K562 (cell line): ENCODE measurements around the gene ANGPTL1. TPM values are rescaled to one million over a fixed set of nuclear protein-coding genes. Genes with fewer than 3 reads are reported as not detected.
A peak's percentile ranks its signal among the peaks of the same experiment; 100 is the strongest.

Experiments
- ATAC-seq: fragments of 200-7000 bp; cut with Tn5 transposase; 3 replicates; pipeline ENCODE4 v1.9.1; 2020; ENCODE audit warnings: moderate library complexity
- BruUV-seq: library from RNA; stranded (reverse); fragments of 400-500 nt; replicated peaks from 2 replicates; lab custom pipeline; 2021; lab: Mats Ljungman, UMichigan
- CTCF ChIA-PET: fragments of 300-600 bp; formaldehyde crosslinking; extraction: SDS; loops from one replicate; lab custom pipeline; 2021; ENCODE audit warnings: low intra/inter-chr PET ratio; lab: Yijun Ruan, JAX
- POLR2A ChIA-PET: fragments of 300-600, 350-650 bp; sonication (Branson Sonifier 250); formaldehyde crosslinking; extraction: SDS; loops from one replicate; lab custom pipeline; 2021; ENCODE audit warnings: antibody characterized with exemption, inconsistent platforms; lab: Yijun Ruan, JAX
- DNase-seq, 4 experiments: peaks; one replicate each; pipeline versions ENCODE4 v3.0.0 to v3.0.0-alpha.2; 2011 to 2018; ENCODE audit warnings: low spot score in 3 of 4, mixed read lengths in 3 of 4; ENCODE audit errors: extremely low read depth in 1 of 4
- FAIRE-seq: peaks from 2 replicates; lab custom pipeline; 2011; peaks lifted over from hg19 to GRCh38; lab: Jason Lieb, UNC
- H2AFZ ChIP-seq: 2 replicates; pipeline ENCODE4 v1.6.0; 2011; ENCODE audit warnings: low read depth, low read length, control low read depth, inconsistent platforms
- H3K27ac ChIP-seq: fragments of 200-600 bp; 3 replicates; pipeline ENCODE4 v1.8.0; 2011; ENCODE audit warnings: low read depth, mild to moderate bottlenecking, control low read depth, inconsistent platforms, low read length, moderate library complexity, mixed read lengths; ENCODE audit errors: extremely low read depth
- H3K27me3 ChIP-seq, 2 experiments: fragments of 300-600 bp in 1 of 2; 2 replicates in 1 of 2; 3 replicates in 1 of 2; pipeline versions ENCODE4 v1.6.0 to v1.8.0; 2011; ENCODE audit warnings: inconsistent platforms in 2 of 2, low read length in 2 of 2, mild to moderate bottlenecking in 1 of 2, mixed read lengths in 1 of 2, moderate library complexity in 1 of 2; ENCODE audit not compliant: control insufficient read depth in 2 of 2, insufficient read depth in 2 of 2
- H3K36me3 ChIP-seq: fragments of 300-600 bp; 3 replicates; pipeline ENCODE4 v1.8.0; 2011; ENCODE audit warnings: mild to moderate bottlenecking, low read length, inconsistent platforms; ENCODE audit not compliant: control insufficient read depth, insufficient read depth
- H3K4me1 ChIP-seq, 2 experiments: fragments of 200-600 bp in 1 of 2; replicated peaks in 1 of 2; 2 replicates in 1 of 2; 3 replicates in 1 of 2; pipeline versions ENCODE4 v1.5.1 to v1.8.0; 2011; ENCODE audit warnings: inconsistent platforms in 2 of 2, low read length in 2 of 2, mild to moderate bottlenecking in 1 of 2, mixed read lengths in 1 of 2, moderate library complexity in 1 of 2; ENCODE audit not compliant: control insufficient read depth in 2 of 2, insufficient read depth in 2 of 2
- H3K4me2 ChIP-seq: 2 replicates; pipeline ENCODE4 v1.6.1; 2011; ENCODE audit warnings: low read length, control low read depth, inconsistent platforms, mixed read lengths; ENCODE audit not compliant: insufficient read depth
- H3K4me3 ChIP-seq: fragments of 200-600 bp; sonication (generic), shearing (Covaris generic); 2 replicates; pipeline ENCODE4 v1.5.1; 2016; ENCODE audit warnings: control low read depth, inconsistent platforms
- H3K79me2 ChIP-seq: fragments of 200-600 bp; 3 replicates; pipeline ENCODE4 v1.8.0; 2011; ENCODE audit warnings: low read length, inconsistent platforms; ENCODE audit not compliant: control insufficient read depth, insufficient read depth
- H3K9ac ChIP-seq, 2 experiments: 2 replicates each; pipeline versions ENCODE4 v1.6.0 to v1.6.1; 2011; ENCODE audit warnings: low read depth in 2 of 2, low read length in 2 of 2, control low read depth in 1 of 2, inconsistent platforms in 1 of 2, mild to moderate bottlenecking in 1 of 2, mixed read lengths in 1 of 2; ENCODE audit not compliant: insufficient read depth in 1 of 2
- H3K9me1 ChIP-seq: one replicate; pipeline ENCODE4 v1.6.0; 2011; ENCODE audit warnings: inconsistent platforms, mild to moderate bottlenecking, low read length, moderate library complexity; ENCODE audit not compliant: control insufficient read depth, insufficient read depth
- H3K9me3 ChIP-seq: replicated peaks from 2 replicates; pipeline ENCODE4 v1.5.1; 2011; ENCODE audit warnings: low read depth, low read length, inconsistent platforms; ENCODE audit not compliant: control insufficient read depth, insufficient read depth
- H4K20me1 ChIP-seq: replicated peaks from 2 replicates; pipeline ENCODE4 v1.6.1; 2011; ENCODE audit warnings: low read length, inconsistent platforms, mixed read lengths; ENCODE audit not compliant: control insufficient read depth, insufficient read depth
- CBX2 ChIP-seq: fragments of 200-600 bp; sonication (generic); IDR thresholded peaks from one replicate; pipeline ENCODE4 v1.6.1; 2012; ENCODE audit warnings: mild to moderate bottlenecking, low read length, inconsistent platforms; ENCODE audit not compliant: insufficient read depth, poor library complexity, severe bottlenecking
- DIDO1 ChIP-seq: fragments of 450-650 bp; IDR thresholded peaks from 2 replicates; pipeline ENCODE4 v1.6.1; 2016; ENCODE audit warnings: low read depth, missing biosample characterization, missing genetic modification characterization
- FOSL1 ChIP-seq: fragments of 200-800 bp; sonication (Bioruptor generic); conservative IDR thresholded peaks from 2 replicates; pipeline ENCODE4 v1.6.1; 2016; ENCODE audit warnings: missing genetic modification characterization, missing compliant biosample characterization
- GABPB1 ChIP-seq: sonication (generic); formaldehyde crosslinking; IDR thresholded peaks from 2 replicates; pipeline ENCODE4 v1.8.0; 2022; ENCODE audit warnings: mild to moderate bottlenecking, missing genetic modification reagents
- MLLT1 ChIP-seq, 2 experiments: fragments of 450-650 bp; IDR thresholded peaks; 2 replicates each; pipeline ENCODE4 v1.6.1; 2016
- ZNF24 ChIP-seq: fragments of 450-650 bp; IDR thresholded peaks from 2 replicates; pipeline ENCODE4 v1.6.1; 2016
- ZNF347 ChIP-seq: fragments of 450-650 bp; formaldehyde crosslinking; IDR thresholded peaks from 2 replicates; pipeline ENCODE4 v1.4.0; 2020; ENCODE audit warnings: low read depth, mild to moderate bottlenecking, moderate library complexity
- WGBS: fragments of 100-300 bp; shearing (Covaris generic); methylation state at CpG from one replicate; pipeline ENCODE4 v1.1.6; 2016; ENCODE audit warnings: low coverage, mixed read lengths; ENCODE audit not compliant: insufficient coverage; ENCODE audit errors: missing lambda C conversion rate; 5-methylcytosine and 5-hydroxymethylcytosine counted together
- in situ Hi-C: fragments of 300-500 bp; cut with MboI; formaldehyde crosslinking; loops from 4 replicates; pipeline ENCODE4 v1.15.0; 2018; ENCODE audit warnings: inconsistent platforms, mixed read lengths
- intact Hi-C: fragments of 100-400 bp; cut with micrococcal nuclease; formaldehyde crosslinking; loops from 2 replicates; pipeline ENCODE4 v1.14.2; 2022
- polyA plus RNA-seq, 8 experiments: library from polyadenylated mRNA; depleted of rRNA in 4 of 8; stranded (reverse) in 5 of 8; unstranded in 3 of 8; fragments of >200 nt; fragmentation: Nextera tagmentation in 2 of 8; fragmentation: Illumina TruSeq in 1 of 8; extraction: Ambion mirVana in 2 of 8; extraction: Trizol in 1 of 8; gene quantifications; 2 replicates each; pipeline versions ENCODE4 v1.2.1 to v1.2.3, GENCODE V29; 2011 to 2014; ENCODE audit warnings: inconsistent platforms in 1 of 8, missing spikeins in 1 of 8
- total RNA-seq, 7 experiments: library from RNA; depleted of rRNA in 6 of 7; stranded (reverse); fragments of >200 nt in 6 of 7; fragmentation: Illumina TruSeq in 2 of 7; extraction: Trizol in 2 of 7; gene quantifications; 2 replicates each; pipeline versions ENCODE4 v1.2.1 to v1.2.3, GENCODE V29; 2011 to 2021; ENCODE audit warnings: low replicate concordance in 1 of 7

ANGPTL1 gene
- total and polyA plus RNA-seq, 9 of the 15 experiments (the other 6 are each of a cell fraction or from before 2014, with no cell fraction given): 0.04 to 0.06 TPM; not detected in 7

- no peak for DNase-seq
- no peak overlapping the region for H3K27ac ChIP-seq
- no peak for ATAC-seq
- no peaks in the 10 kb centered on the region for H3K36me3 ChIP-seq
- CTCF ChIA-PET: no interaction called here
- in situ Hi-C loops (no loop called here), intact Hi-C loops (no loop called here)
- WGBS: 7% methylated on average over 1 of the region's 1 CpG
- TF ChIP-seq GABPB1 (no peak), FOSL1 (tag) (peak; percentile 27; the same call in 1 of the 2 replicates)
- H3K9ac ChIP-seq: no peak overlapping the region
- H2AFZ ChIP-seq: no peak overlapping the region
- no peaks in the 10 kb centered on the region for H3K79me2 ChIP-seq
- FAIRE-seq: no peak
- H3K4me3 ChIP-seq: no peak overlapping the region
- H3K4me1 ChIP-seq: no peaks in the 10 kb centered on the region
- no peaks in the 10 kb centered on the region for H4K20me1 ChIP-seq
- H3K27me3 ChIP-seq: no peaks in the 10 kb centered on the region
- H3K4me2 ChIP-seq: no peak overlapping the region
- H3K9me3 ChIP-seq: no peaks in the 10 kb centered on the region
- POLR2A ChIA-PET: no interaction called here
- no TSS peak for BruUV-seq
- no peaks in the 10 kb centered on the region for H3K9me1 ChIP-seq
These were observed 27.5 kb upstream of the ANGPTL1 start for GRCh38 chr1:178898401-178898800.

GRCh38 chr1:178895928-178896327 lies 25.1 kb upstream of the ANGPTL1 start:
- H3K27me3 ChIP-seq: no peaks in the 10 kb centered on the region
- ATAC-seq (no peak), FAIRE-seq (no peak), DNase-seq (no peak)
- no peak overlapping the region for H3K9ac ChIP-seq
- in situ Hi-C loops (no loop called here), intact Hi-C loops (no loop called here)
- CTCF ChIA-PET: no interaction called here
- POLR2A ChIA-PET: interaction anchor here (0.6 kb wide), 1 partner anchor 365 kb away, joined by 3 read pairs; no protein-coding TSS in a partner anchor
- no peaks in the 10 kb centered on the region for H3K4me1 ChIP-seq
- H3K9me1 ChIP-seq: no peaks in the 10 kb centered on the region
- H3K9me3 ChIP-seq: no peaks in the 10 kb centered on the region
- TF ChIP-seq MLLT1 (IDR thresholded peaks at IDR 0.05) (no peak), ZNF24 (no peak), ZNF347 (CRISPR knock-in tag) (no peak), DIDO1 (no peak), CBX2 (no peak)
- H3K79me2 ChIP-seq: no peaks in the 10 kb centered on the region
- H3K27ac ChIP-seq: no peak overlapping the region
- H3K36me3 ChIP-seq: no peaks in the 10 kb centered on the region
- H4K20me1 ChIP-seq: no peaks in the 10 kb centered on the region
- H3K4me2 ChIP-seq: no peak overlapping the region
- no peak overlapping the region for H3K4me3 ChIP-seq
- H2AFZ ChIP-seq: no peak overlapping the region
- BruUV-seq: no TSS peak
